HG02943 (cell line): ENCODE measurements around the gene RTN4IP1.
"Not testable (repeated sequence)": the region's sequence is repeated elsewhere in the genome, so short reads cannot be mapped to it uniquely, and the experiment has no call there.

Experiments
- ATAC-seq: cut with Tn5 transposase; IDR thresholded peaks from one replicate; pipeline ENCODE4 v1.9.1; 2021; ENCODE audit warnings: mild to moderate bottlenecking, low read depth, moderate library complexity; ENCODE audit not compliant: unreplicated experiment

The RTN4IP1 gene

DNA sequence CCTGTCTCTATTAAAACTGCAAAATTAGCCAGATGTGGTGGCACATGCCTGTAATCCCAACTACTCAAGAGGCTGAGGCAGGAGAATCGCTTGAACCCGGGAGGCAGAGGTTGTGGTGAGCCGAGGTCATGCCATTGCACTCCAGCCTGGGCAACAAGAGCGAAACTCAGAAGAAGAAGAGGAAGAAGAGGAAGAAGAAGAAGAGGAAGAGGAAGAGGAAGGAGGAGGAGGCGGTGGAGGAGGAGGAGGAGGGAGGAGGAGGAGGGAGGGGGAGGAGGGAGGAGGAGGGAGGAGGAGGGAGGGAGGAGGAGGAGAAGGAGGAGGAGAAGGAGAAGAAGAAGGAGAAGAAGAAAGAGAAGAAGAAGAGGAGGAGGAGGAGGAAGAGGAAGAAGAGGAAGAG lies 40.4 kb downstream of the RTN4IP1 start:
- ATAC-seq = not testable (repeated sequence)

DNA sequence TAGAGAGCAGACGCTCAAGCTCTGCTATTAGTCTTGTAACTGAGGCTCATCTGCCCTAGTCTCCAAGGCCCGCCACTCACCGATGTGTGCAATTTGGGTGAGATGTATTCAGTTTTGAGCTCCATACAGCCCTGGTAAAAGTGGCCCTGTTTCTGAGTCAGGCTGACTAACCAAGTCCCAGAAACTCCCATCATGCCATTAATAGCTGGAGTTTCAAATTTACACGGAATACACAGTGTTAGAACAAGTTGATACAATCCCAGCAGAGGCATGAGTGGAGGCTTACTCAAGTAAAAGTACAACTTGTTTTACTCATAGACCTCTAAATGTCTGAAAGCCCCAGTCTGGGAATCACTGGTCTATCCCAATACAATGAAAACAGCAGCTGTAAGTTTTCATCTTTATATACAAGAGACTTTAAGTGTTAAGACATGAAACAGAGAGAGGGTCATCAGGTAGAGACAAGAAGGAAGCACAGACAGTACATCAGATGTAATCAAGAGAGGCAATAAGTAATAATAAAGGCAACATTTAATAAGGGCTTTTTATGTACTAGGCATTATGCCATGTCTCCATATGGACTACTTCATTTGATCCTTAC lies 42.4 kb downstream of the RTN4IP1 start:
- ATAC-seq = no peak

DNA sequence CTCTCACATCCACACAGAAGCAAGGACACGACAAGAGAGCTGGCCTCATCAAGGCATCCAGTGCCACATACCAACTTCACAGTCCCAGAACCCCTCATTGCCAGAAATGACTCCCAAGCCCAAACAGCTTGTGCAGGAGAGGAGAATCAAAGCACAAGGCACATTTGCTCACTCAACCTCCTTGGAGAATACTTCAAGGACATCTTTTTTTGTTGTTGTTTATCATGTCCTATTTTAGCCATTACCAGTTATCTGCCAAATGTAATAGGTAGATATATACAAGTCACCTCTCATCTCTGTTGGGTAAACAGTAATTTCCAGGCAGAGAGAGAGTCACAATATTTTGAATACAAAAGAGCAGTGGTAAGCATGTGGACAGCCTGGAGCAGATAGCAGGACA lies 47.8 kb downstream of the RTN4IP1 start:
- ATAC-seq = no peak

DNA sequence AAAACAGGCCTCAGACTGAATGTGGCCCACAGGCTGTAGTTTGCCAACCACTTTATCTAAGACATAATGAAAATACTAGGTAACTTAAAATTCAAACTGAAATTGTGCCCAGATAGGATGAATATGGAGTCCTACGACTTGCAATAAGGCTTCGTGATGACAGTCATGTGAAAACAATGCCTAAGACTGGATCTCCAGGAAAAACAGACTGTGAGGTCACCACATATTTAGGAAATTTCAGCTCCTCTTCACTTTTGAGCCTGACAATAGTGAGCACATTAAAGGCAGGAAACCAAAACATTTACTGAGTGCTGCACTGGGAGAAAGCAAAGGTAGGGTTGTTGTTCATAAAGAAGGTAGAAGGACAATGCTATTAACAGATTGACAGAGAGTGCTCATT lies 50.0 kb downstream of the RTN4IP1 start:
- ATAC-seq = no peak

DNA sequence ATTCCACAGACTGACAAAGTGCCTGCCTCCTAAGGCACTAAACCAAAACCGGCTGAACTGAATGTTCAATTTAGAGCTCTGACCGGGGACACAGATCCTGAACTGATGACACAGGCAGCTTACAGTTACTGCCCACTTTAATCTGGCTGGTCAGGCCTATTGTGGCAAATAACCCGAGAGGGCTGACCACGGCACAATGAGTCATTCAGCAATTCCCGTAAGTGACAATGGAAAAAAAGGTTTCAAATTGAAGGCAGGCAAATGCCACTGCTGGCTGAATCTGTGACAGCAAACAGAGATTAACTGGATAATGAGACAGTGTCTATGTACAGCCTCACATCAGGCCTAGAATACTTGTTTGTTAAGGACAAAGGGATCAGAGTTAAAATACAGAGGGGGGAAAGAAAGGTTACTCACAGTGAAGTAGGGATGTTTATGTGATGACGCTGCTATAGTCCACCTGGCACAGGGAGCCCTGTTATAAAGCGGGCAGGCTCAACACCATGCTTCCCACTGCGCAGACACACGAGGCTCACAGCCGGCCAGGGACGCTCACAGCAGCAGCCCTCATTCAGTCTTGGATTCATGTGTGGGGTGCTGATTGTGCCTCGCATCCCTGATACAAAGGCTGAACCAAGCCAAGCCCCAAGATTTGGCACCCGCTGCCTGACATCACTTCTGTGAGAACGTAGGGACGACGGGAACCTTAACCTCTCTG lies 54.4 kb downstream of the RTN4IP1 start:
- ATAC-seq = no peak

DNA sequence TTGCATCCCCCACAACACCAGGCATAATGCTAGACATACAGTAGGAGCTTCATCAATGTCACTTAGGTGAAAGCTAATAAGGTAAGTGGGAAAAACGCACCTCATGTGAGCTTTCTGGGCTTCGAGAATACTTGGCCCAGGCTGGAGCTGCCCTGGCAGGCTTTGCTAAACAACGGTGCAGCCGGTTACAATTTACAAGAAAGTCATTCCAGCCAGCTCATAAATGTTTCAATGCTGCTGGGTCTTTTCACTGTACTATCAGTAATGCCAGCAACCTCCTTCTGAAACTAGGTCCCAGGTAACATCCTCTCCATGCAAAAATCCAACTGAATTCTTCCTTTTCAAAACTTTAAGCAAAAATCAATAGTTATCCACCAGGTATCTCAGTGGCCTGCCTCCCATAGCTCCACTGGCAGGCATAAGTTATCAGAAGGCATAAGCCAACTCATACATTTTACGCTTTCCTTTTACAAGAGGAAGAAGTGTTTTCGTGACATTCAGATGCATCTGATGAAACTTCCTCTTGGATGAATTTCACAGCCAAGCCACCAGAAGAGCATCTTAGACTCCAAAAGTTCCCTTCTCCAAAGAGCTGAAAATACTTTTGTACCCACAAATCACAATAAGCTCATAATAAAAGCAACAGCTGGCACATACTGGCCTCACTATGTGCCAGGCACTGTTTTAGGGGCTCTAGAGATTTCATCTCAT lies 56.3 kb downstream of the RTN4IP1 start:
- no peak for ATAC-seq

DNA sequence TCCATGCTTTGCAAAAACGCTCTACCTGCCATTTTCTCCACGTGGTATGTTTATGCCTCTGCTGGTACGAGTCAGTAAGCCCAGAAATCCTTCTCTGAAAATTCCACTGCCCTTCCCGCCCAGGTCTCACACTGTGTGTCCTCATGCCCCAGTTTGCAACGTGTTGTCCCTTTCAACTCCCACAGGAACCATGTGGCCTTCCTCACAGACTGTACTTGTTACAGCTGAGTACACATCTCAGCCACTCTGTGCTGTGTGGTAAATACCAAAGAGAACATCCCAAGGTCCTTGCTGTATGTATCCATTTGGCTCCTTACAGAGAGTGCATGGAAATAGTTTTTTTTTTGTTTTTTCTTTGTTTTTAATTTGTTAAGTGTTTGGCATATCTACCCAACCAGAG lies 56.9 kb downstream of the RTN4IP1 start:
- no peak for ATAC-seq

DNA sequence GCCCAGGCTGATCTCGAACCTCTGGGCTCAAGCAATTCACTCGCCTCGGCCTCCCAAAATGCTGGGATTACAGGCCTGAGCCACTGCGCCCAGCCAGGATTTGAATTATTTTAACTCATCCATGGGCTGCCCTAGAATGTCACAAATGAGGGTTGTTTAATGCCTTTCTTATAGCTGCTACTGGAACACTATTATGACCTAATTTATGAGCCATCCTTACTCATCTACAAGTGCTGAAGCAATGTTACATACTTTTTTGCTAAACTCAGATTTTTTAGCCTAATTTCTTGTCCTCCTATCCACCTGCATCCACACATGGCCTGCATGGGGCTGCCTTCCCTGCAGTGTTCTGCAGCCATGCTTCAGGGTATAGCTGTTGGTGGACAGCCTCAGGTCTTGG lies 59.9 kb downstream of the RTN4IP1 start:
- ATAC-seq = no peak

DNA sequence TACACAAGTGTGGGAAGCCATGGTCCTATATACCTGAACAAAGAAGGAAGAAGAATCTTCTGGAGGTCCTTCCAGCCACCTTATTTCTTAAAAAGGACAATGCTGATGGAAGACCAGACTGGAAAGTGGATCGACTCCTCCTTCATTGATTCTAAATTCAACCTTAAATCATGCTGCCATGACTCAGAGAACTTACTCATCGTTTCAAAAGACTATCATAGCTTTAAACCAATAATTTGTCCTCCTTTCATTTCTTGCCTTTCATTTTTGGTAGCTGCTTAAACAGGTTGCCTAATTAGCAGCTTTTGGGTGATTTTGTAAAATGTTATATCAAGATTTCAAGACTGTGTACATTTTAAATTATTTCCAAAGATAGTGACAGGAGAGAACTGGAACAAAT lies 60.8 kb downstream of the RTN4IP1 start:
- no peak for ATAC-seq

DNA sequence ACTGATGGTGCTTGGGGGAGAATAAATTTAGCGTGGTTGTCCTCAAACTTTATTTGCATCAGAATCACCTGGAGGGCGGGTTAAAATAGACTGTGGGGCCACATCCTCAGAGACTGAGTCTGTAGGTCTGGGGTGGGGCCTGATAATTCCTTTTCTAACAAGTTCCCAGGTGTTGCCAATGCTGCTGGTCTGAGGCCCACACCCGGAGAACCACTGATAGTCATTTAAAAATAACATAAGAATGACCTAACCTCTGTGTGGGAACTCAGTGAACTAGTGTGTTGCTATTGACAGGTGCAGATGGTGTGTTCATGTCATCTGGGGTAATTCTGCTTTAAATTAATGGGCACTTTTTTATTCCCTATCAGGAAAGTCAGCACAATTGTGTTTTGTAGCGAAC lies 64.8 kb downstream of the RTN4IP1 start:
- ATAC-seq = no peak

DNA sequence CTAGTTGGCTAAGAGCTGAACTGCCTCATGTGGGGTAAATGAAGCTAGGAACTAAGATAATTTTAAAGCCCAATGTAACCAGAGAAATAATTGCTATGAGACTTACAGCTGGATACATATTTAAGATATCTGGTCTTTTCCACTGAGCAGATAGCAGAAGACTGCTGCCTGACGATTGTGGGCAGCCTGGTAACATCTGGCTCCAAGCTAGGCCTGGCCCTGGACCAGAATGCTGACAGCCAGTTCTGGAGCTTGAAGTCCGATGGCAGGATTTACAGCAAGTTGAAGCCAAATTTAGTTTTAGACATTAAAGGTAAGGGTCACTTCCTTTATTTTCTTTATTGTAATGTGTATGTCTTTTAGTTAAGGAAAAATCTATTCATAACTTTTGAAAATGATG lies 65.7 kb downstream of the RTN4IP1 start:
- no peak for ATAC-seq

DNA sequence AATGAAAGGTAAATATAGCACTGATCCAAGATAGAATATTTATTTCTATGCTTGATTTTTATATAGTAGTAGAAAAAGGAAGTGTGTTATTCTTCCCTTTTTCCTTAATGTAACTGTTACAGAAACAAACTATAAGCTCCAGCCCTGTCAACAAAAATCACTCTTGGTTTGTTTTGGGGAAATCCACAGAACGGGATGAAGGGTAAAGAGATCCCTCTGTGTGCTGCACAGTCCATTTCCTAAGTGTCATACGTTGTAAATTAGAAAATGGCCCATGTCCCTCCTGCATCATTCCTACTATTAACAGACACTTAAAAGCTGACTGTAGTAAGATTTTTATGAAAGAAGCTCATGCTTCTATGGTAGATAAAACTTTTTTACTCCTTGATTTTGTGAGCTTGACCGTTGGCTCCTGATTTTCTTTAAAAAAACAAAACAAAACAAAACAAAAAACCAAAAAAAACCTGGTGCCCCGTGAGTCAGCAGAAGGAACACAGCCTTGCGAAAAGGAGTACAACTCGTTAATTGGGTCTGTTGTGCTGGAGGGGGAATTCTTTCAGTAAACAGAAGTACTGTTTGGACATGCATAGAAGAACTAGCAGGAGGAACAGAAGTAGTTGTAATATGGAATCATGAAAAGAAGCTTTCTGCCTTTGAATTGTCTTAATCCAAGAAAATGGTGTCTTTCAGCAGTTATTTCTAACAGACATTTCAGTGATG lies 67.5 kb downstream of the RTN4IP1 start:
- no peak for ATAC-seq

DNA sequence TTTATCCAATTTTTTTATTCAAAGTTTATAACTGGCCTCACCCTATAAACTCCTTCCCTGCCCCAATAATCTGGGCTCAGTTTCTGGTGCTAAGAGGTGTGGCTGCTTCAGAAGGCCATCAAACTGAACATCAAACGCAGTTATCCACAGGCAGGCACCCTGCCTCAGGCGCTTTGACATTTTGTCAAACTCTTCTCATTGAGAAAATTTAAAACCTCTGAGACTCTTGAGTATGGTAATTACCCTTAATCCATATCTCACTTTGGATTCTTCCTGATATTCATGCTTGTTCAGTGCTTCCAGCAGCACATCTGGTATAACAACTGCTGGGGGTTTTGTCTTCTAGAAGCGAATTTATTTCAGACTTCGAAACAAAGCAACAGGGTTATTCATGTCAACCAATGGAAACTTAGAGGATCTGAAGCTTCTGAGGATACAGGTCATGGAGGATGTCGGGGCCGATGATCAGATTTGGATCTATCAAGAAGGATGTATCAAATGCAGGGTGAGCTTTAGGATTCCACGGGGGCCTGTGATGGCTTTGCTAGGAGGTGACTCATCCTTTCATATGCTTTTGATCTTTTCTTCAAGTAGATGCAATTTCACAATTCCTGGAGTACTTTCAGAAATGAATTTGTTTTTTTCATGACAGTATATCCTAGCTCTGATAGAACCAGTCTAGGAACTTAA lies 68.2 kb downstream of the RTN4IP1 start:
- ATAC-seq = no peak

DNA sequence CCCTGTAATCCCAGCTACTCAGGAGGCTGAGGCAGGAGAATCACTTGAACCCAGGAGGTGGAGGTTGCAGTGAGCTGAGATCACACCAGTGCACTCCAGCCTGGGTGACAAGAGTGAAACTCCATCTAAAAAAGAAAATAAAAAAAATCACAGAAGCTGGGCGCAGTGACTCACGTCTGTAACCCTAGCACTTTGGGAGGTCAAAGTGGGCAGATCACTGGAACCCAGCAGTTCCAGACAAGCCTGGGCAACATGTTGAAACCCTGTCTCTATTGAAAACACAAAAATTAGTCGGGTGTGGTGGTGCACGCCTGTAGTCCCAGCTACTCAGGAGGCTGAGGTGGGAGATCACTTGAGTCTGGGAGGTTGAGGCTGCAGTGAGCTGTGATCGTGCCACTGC lies 69.6 kb downstream of the RTN4IP1 start:
- ATAC-seq = not testable (repeated sequence)

DNA sequence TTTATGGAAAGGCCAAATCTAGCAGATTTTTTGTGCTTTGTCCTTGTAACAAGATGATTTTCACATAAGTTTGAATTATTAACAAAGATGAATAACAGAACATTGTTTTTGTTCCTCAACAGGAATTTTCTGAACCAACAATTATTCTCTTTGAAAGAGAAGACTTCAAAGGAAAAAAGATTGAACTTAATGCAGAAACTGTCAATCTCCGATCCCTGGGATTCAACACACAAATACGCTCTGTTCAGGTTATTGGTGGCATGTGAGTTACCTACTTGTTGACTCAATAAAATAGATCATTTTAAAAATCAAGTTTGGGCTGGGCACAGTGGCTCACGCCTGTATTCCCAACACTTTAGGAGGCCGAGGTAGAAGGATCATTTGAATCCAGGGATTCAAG lies 70.9 kb downstream of the RTN4IP1 start:
- no peak for ATAC-seq

DNA sequence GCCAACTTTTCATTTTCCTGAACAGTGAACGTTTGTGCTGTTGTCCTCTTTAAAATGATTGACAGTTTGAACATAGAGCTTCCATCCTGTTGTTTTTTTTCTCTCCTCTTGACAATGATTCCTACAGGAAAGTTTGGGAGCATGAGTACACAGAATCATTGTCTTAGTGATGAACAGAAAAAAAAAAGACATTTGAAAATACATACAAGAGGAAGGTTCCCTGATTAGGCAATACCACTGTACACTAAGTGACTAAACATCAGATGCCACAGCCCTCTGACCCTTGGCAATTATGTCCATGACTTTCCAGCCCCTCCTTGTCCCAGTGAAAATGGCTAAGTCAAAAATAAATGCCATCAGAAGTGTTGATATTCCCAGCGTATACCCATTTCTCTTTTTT lies 71.5 kb downstream of the RTN4IP1 start:
- ATAC-seq = no peak

DNA sequence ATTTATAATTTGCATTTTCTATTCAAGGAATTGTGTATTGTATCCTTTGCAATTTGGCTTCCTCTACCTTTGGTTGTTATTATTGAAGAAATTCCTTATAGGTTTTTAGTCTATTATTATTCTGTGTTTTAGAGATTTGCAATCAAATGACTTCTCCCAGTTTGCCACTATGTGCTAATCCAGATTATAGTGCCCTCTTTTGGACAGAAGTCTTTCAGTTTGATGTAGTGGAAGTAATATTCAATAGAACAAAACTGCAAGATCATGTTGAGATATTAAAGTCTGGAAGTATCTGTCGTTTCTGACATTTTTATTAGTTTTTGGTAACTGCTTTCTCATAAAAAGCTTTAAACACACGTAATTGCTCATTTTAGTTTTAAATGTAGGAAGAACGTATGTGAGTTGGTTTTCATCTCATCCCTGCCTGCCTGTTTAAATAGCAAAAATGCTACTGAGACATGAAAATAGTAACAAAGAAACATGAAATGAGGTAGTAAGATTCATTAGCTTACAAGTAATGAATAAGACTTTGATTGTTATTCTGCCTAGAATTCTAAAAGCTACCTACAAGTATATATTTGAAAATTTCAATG lies 72.8 kb downstream of the RTN4IP1 start:
- no peak for ATAC-seq

DNA sequence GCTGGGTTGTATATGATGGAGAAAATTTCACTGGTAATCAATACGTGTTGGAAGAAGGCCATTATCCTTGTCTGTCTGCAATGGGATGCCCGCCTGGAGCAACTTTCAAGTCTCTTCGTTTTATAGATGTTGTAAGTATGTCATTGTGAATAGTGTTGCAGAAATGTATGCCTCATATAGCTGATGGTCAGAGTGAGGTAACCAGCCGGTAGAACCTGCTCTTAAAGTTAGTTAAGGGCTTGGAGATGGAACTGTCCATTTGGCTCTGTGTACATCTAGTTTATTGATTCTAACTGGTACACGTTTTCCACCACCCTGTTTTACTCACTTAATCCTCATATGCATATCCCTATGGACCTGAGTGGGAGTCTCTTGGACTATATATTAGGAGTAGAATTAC lies 73.5 kb downstream of the RTN4IP1 start:
- ATAC-seq = no peak

DNA sequence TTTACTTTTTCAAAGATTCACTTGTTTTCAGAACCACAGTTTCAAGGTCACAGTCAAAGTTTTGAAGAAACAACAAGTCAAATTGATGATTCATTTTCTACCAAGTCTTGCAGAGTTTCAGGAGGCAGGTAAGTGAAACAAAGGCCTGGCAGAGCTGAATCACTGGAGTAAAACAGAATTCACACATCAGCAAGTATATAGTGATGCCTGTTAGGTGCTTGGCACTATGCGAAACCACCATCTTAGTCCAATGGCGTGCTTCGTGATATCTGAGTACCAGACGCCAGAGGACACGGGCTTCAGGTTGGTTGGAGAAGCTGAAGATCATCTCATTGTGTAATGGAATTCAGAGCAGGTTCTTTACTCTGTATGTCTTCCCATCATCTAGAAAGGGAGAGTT lies 75.9 kb downstream of the RTN4IP1 start:
- no peak for ATAC-seq

DNA sequence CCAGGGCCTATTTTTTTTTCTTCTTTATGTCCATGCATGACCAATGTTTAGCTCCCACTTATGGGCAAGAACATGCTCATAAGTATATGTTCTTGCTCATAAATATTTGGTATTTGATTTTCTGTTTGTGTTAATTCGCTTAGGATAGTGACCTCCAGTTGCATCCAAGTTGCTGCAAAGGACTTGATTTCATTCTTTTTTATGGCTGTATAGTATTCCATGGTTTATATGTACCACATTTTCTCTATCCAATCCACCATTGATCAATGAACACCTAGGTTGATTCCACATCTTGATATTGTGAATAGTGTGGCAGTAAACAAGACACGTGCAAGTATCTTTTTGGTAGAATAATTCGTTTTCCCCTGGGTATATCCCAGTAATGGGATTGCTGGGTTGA lies 78.1 kb downstream of the RTN4IP1 start:
- ATAC-seq = no peak
